ENCODE data around the gene RUBCN.
A peak's percentile ranks its signal among the peaks of the same experiment; 100 is the strongest.

Gene RUBCN

GRCh38 chr3:197736491-197737318 is at the start of gene RUBCN:
RUBCN (minus strand) TSS chr3:197736904; CDS start chr3:197736719, 185 bp downstream.
- DNase-seq = peak; percentile 98

GRCh38 chr3:197784019-197784585 is 47.4 kb upstream of the RUBCN start:
- DNase-seq = no peak

DNA sequence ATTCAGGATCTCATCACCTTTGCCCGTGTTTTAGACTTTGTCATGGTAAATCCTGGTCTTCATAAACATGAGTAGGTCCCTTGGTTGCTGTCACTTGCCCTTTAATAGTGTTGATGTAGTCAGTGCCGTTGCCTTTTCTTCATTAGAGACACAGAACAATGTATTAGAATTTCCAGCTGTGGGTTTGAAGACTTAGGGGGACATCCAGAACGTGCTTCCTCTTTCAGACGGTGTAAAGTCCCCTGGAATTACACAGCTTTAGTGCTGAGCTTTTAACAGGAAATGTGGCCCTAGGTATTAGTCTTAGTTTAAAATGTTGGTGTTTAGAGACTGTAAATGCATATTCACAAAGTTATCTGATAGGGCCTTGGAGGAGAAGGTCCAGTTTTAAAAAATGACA is 45.5 kb upstream of the RUBCN start:
- no peak for DNase-seq

GRCh38 chr3:197775317-197775716 is 38.6 kb upstream of the RUBCN start:
- DNase-seq = no peak

- DNase-seq = no peak
Observed at GRCh38 chr3:197761784-197762183, 25.1 kb upstream of the RUBCN start.

- no peak for DNase-seq
Observed at GRCh38 chr3:197758512-197758911, 21.8 kb upstream of the RUBCN start.

DNA sequence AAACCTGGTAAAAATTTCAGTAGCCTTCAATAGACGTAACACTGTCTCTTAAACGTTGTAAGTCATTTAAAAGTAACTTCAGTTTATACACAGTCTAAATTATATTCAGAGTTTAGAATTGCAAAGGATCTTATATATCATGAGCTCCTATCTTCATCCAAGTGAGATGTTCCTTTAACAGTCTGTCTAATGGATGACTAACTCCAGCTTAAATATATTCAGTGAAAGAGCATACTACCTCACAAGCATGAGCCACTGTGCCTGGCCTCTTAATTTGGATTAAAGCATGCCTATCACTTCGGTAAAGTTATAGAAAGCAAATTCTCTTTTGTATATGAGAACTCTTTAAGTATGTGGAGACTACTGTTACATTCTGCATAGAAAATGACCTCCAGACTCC is 20.0 kb upstream of the RUBCN start:
- DNase-seq = no peak

- DNase-seq = no peak
Observed at GRCh38 chr3:197753263-197753662, 16.6 kb upstream of the RUBCN start.

GRCh38 chr3:197752107-197752506 is 15.4 kb upstream of the RUBCN start:
- no peak for DNase-seq

- DNase-seq = peak; percentile 22
Observed at GRCh38 chr3:197750858-197751737, 14.4 kb upstream of the RUBCN start.

GRCh38 chr3:197750396-197750831 is 13.7 kb upstream of the RUBCN start:
- peak; percentile 62 for DNase-seq

- DNase-seq = peak; percentile 94
Observed at GRCh38 chr3:197749601-197750395, 13.1 kb upstream of the RUBCN start, which contains the start of gene FYTTD1. FYTTD1 (plus strand) TSS chr3:197749883; CDS start chr3:197749972, 89 bp downstream.

- no peak for DNase-seq
Observed at GRCh38 chr3:197749315-197749600, 12.6 kb upstream of the RUBCN start.

DNA sequence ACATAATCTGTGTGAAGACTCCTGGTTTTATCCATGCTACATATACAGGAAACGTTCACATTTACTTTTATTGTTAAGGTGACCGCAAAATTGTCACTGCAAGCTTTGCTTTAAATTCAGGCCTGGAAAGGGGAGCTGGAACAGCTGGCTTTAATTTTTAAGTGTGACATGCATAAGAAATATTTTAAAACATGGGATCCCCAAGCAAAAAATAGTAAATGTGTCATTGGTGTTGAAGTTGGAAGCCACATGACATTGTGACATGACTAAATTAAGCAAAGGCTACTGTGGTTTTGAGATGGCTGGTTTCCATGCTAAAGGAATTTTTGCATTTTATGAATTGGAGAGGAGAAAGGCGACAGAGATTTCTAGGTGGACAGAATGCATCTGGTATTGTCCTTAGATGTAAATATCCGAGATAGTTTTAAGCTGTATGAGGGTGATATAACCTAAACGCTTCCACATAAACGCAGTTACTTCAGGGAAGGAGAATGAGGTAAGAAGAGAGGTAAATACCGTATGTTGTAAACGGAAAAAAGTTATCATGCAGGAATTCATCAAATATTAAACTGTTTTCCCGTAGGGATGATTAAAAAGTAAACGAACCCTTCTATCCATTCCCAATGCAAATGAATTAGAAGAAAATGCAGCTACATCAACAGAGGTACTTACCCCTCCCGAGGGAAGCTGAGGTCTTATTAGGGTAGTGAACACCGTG is 12.1 kb upstream of the RUBCN start:
- DNase-seq = no peak

- DNase-seq = no peak
Observed at GRCh38 chr3:197746801-197747237, 10.1 kb upstream of the RUBCN start.

DNA sequence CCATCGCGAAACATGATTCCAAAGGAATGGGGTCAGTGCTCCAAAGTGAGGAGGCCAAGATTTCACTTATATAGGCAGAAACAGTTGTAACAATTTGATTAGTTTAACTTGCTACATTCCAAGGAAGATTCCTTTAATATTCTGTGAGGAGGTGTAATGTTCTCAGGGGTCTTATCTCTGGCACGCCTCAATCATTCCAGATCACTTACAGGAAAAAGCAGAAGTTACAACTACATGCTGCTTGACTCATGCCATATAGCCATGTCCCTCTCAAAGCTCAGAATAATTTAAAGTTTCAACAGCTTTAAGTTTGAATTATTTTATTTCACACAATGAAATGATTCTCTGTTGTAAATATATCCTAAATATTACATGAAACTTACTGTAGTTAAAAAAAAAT is 9.5 kb upstream of the RUBCN start:
- no peak for DNase-seq

GRCh38 chr3:197742787-197743186 is 6.1 kb upstream of the RUBCN start:
- DNase-seq = no peak

DNA sequence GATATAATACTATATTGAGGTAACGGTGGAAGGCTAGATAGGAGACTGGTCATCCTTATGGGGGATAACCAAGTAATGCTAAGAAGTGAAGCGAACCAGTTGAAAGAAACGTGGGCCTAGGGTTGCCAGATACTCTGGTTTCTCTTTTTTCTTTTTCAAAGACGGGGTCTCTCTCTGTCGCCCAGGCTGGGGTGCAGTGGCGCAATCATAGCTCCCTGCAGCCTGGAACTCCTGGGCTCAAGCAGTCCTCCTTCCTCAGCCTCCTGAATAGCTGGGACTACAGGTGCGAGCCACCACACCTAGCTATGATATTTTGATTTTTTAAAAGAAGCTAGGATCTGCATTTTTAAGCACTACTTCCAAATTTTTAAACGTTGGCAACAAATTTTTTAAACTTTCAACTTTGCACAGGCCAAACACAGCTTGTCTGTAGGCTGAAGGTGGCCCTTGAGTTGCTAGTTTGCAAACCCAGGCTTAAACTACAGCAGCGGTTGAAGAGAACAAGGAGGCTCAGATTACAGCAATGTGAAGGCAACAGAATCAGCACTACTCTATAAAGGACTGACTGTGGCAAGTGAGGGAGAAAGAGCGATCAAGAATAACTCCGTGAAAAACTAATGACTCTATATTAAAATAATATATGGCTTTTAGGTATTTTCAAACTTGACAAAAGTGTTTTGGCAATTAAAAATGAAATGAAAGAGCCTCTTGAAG is 1.2 kb upstream of the RUBCN start:
- DNase-seq = no peak

- DNase-seq = no peak
Observed at GRCh38 chr3:197737319-197737649, 580 bp upstream of the RUBCN start.

- DNase-seq = peak; percentile 8
Observed at GRCh38 chr3:197736010-197736490, 654 bp downstream of the RUBCN start.

- DNase-seq = no peak
Observed at GRCh38 chr3:197734667-197735318, 1.9 kb downstream of the RUBCN start.

All from midbrain (tissue), 1 donor.